ENCODE measurements around the gene APBA2. TPM values are rescaled to one million over a fixed set of nuclear protein-coding genes. Genes with fewer than 3 reads are reported as not detected.

APBA2 gene
- total RNA-seq, 4 donors from 2014 or later = 7.2 to 33.8 (median 8.8) TPM

- DNase-seq = no peak
- H3K27me3 ChIP-seq = no peaks in the 10 kb centered on the region
- TF ChIP-seq POLR2A (IDR thresholded peaks at IDR 0.05) = no peak
- TF ChIP-seq CTCF (IDR thresholded peaks at IDR 0.05) = no peak
- no peak overlapping the region for H3K4me3 ChIP-seq
- no peaks in the 10 kb centered on the region for H3K9me3 ChIP-seq
- no peak overlapping the region for H3K27ac ChIP-seq
- H3K4me1 ChIP-seq = no peaks in the 10 kb centered on the region
- H3K36me3 ChIP-seq = no peaks in the 10 kb centered on the region
Measured at GRCh38 chr15:28985691-28986090, 99.9 kb downstream of the APBA2 start.

- no peak overlapping the region for H3K27ac ChIP-seq
- H3K4me3 ChIP-seq = no peak overlapping the region
- DNase-seq = no peak
- TF ChIP-seq POLR2A (IDR thresholded peaks at IDR 0.05) (no peak), CTCF (IDR thresholded peaks at IDR 0.05) (no peak)
- H3K36me3 ChIP-seq = no peaks in the 10 kb centered on the region
- no peaks in the 10 kb centered on the region for H3K9me3 ChIP-seq
- H3K27me3 ChIP-seq = no peaks in the 10 kb centered on the region
- H3K4me1 ChIP-seq = no peaks in the 10 kb centered on the region
Measured at GRCh38 chr15:28986108-28986507, 100.3 kb downstream of the APBA2 start.

- no peaks in the 10 kb centered on the region for H3K4me1 ChIP-seq
- H3K27ac ChIP-seq = no peak overlapping the region
- H3K9me3 ChIP-seq = no peaks in the 10 kb centered on the region
- TF ChIP-seq POLR2A (IDR thresholded peaks at IDR 0.05) = no peak
- TF ChIP-seq CTCF (IDR thresholded peaks at IDR 0.05) = no peak
- no peaks in the 10 kb centered on the region for H3K36me3 ChIP-seq
- H3K27me3 ChIP-seq = no peaks in the 10 kb centered on the region
- DNase-seq = no peak
- no peak overlapping the region for H3K4me3 ChIP-seq
Measured at GRCh38 chr15:28986726-28987125, 101.0 kb downstream of the APBA2 start.

GRCh38 chr15:28987337-28987736, 101.6 kb downstream of the APBA2 start:
- Histone ChIP-seq H3K9me3 (no peaks in the 10 kb centered on the region), H3K27me3 (no peaks in the 10 kb centered on the region), H3K4me3 (no peak overlapping the region), H3K27ac (no peak overlapping the region), H3K36me3 (no peaks in the 10 kb centered on the region), H3K4me1 (no peaks in the 10 kb centered on the region)
- no peak for TF ChIP-seq CTCF (IDR thresholded peaks at IDR 0.05)
- DNase-seq = no peak

- DNase-seq = no peak
- Histone ChIP-seq H3K36me3 (no peaks in the 10 kb centered on the region), H3K27ac (no peak overlapping the region), H3K4me1 (no peaks in the 10 kb centered on the region), H3K4me3 (no peak overlapping the region), H3K27me3 (no peaks in the 10 kb centered on the region), H3K9me3 (no peaks in the 10 kb centered on the region)
- TF ChIP-seq POLR2A (IDR thresholded peaks at IDR 0.05) = no peak
- TF ChIP-seq CTCF (IDR thresholded peaks at IDR 0.05) = no peak
Measured at GRCh38 chr15:28989239-28989830, 103.6 kb downstream of the APBA2 start.

- DNase-seq = no peak
- no peak for TF ChIP-seq POLR2A (IDR thresholded peaks at IDR 0.05)
- TF ChIP-seq CTCF (IDR thresholded peaks at IDR 0.05) = no peak
- H3K4me3 ChIP-seq = no peak overlapping the region
- no peaks in the 10 kb centered on the region for H3K36me3 ChIP-seq
- no peaks in the 10 kb centered on the region for H3K9me3 ChIP-seq
- no peaks in the 10 kb centered on the region for H3K27me3 ChIP-seq
- H3K27ac ChIP-seq = no peak overlapping the region
- H3K4me1 ChIP-seq = no peaks in the 10 kb centered on the region
Measured at GRCh38 chr15:28989896-28990295, 104.1 kb downstream of the APBA2 start.
